Measurements from ENCODE around the gene YIPF1.
A peak's percentile ranks its signal among the peaks of the same experiment; 100 is the strongest.

The YIPF1 gene

GRCh38 chr1:53929246-53929960, 39.8 kb upstream of the YIPF1 start:
- no peak for TF ChIP-seq CTCF (IDR thresholded peaks at IDR 0.05; ENCODE audit: low read depth, low read length)
- H3K4me3 ChIP-seq (replicated peaks in 1 of 2; ENCODE audit: low read depth in 2 of 2, low read length in 2 of 2), result no peak overlapping the region
- DNase-seq (ENCODE audit: low read depth in 2 of 2), result no peak

- no peak overlapping the region for H3K4me3 ChIP-seq (replicated peaks in 1 of 2; ENCODE audit: low read depth in 2 of 2, low read length in 2 of 2)
- no peak for DNase-seq (ENCODE audit: low read depth in 2 of 2)
- no peak for TF ChIP-seq CTCF (IDR thresholded peaks at IDR 0.05; ENCODE audit: low read depth, low read length)
Measured at GRCh38 chr1:53927376-53927881, 37.8 kb upstream of the YIPF1 start.

- DNase-seq (ENCODE audit: low read depth in 2 of 2), result peak in 1 of 2 donors; percentile 36
- TF ChIP-seq CTCF (IDR thresholded peaks at IDR 0.05; ENCODE audit: low read depth, low read length), result no peak
- no peak overlapping the region for H3K4me3 ChIP-seq (replicated peaks in 1 of 2; ENCODE audit: low read depth in 2 of 2, low read length in 2 of 2)
Measured at GRCh38 chr1:53919675-53920066, 30.1 kb upstream of the YIPF1 start.

- peak; percentile 13 to 48 for DNase-seq (ENCODE audit: low read depth in 2 of 2)
- no peak for TF ChIP-seq CTCF (IDR thresholded peaks at IDR 0.05; ENCODE audit: low read depth, low read length)
- H3K4me3 ChIP-seq (replicated peaks in 1 of 2; ENCODE audit: low read depth in 2 of 2, low read length in 2 of 2), result no peak overlapping the region
Measured at GRCh38 chr1:53918343-53918742, 28.7 kb upstream of the YIPF1 start.

- H3K4me3 ChIP-seq (replicated peaks in 1 of 2; ENCODE audit: low read depth in 2 of 2, low read length in 2 of 2), result no peak overlapping the region
- no peak for DNase-seq (ENCODE audit: low read depth in 2 of 2)
- no peak for TF ChIP-seq CTCF (IDR thresholded peaks at IDR 0.05; ENCODE audit: low read depth, low read length)
Measured at GRCh38 chr1:53913352-53914033, 23.9 kb upstream of the YIPF1 start.

GRCh38 chr1:53911442-53911841, 21.8 kb upstream of the YIPF1 start:
- no peak for TF ChIP-seq CTCF (IDR thresholded peaks at IDR 0.05; ENCODE audit: low read depth, low read length)
- H3K4me3 ChIP-seq (replicated peaks in 1 of 2; ENCODE audit: low read depth in 2 of 2, low read length in 2 of 2), result no peak overlapping the region
- no peak for DNase-seq (ENCODE audit: low read depth in 2 of 2)

Measured in cardiac fibroblast (primary cell).